Astrocyte of the hippocampus (primary cell): Measurements from ENCODE around the gene HAGHL.

Experiments used
- DNase-seq: peaks from one replicate; pipeline ENCODE4 v3.0.0; 2011; ENCODE audit warnings: low read depth, low spot score

The HAGHL gene

GRCh38 chr16:759110-759910, 32.4 kb downstream of the HAGHL start:
- DNase-seq, result no peak

GRCh38 chr16:760065-760464, 33.2 kb downstream of the HAGHL start:
- DNase-seq, result no peak

GRCh38 chr16:760545-761343, 33.8 kb downstream of the HAGHL start, which contains the start of gene MSLN:
Gene MSLN, plus strand, starts transcription at chr16:760734. Its CDS starts 1,947 bp downstream, at chr16:762681.
- DNase-seq, result peak; percentile 78

- no peak for DNase-seq
Measured at GRCh38 chr16:761625-762513, 35.0 kb downstream of the HAGHL start.

- DNase-seq, result no peak
Measured at GRCh38 chr16:762595-763268, 35.8 kb downstream of the HAGHL start.

- no peak for DNase-seq
Measured at GRCh38 chr16:763369-764183, 36.7 kb downstream of the HAGHL start.

GRCh38 chr16:764184-764750, 37.4 kb downstream of the HAGHL start:
- no peak for DNase-seq

GRCh38 chr16:764848-765487, 38.1 kb downstream of the HAGHL start:
- no peak for DNase-seq

GRCh38 chr16:765488-765865, 38.6 kb downstream of the HAGHL start:
- no peak for DNase-seq

GRCh38 chr16:766008-766819, 39.3 kb downstream of the HAGHL start:
- DNase-seq, result no peak

- no peak for DNase-seq
Measured at GRCh38 chr16:766820-767640, 40.1 kb downstream of the HAGHL start.

GRCh38 chr16:767743-768235, 40.9 kb downstream of the HAGHL start:
- DNase-seq, result no peak

GRCh38 chr16:768428-768827, 41.5 kb downstream of the HAGHL start:
- no peak for DNase-seq

- no peak for DNase-seq
Measured at GRCh38 chr16:769184-769784, 42.4 kb downstream of the HAGHL start.

GRCh38 chr16:769934-770333, 43.0 kb downstream of the HAGHL start:
- no peak for DNase-seq

- DNase-seq, result no peak
Measured at GRCh38 chr16:770411-770810, 43.5 kb downstream of the HAGHL start.

- no peak for DNase-seq
Measured at GRCh38 chr16:772959-773358, 46.1 kb downstream of the HAGHL start.
